Testis (tissue), 3 donors: ENCODE data around the gene ZRANB3. TPM values are rescaled to one million over a fixed set of nuclear protein-coding genes. Genes with fewer than 3 reads are reported as not detected.

Experiments
- DNase-seq: peaks from one replicate; pipeline ENCODE4 v3.0.0-alpha.2; 2019
- H3K27ac ChIP-seq, 2 donors: fragments of 200-600 bp; sonication (generic); one replicate each; pipeline ENCODE4 v1.5.1; 2019
- H3K27me3 ChIP-seq: fragments of 200-600 bp; sonication (generic); one replicate; pipeline ENCODE4 v1.5.1; 2019
- H3K36me3 ChIP-seq: fragments of 200-600 bp; sonication (generic); one replicate; pipeline ENCODE4 v1.5.1; 2017; ENCODE audit warnings: low read depth; ENCODE audit errors: missing control alignments
- H3K4me1 ChIP-seq: fragments of 200-600 bp; sonication (generic); one replicate; pipeline ENCODE4 v1.5.1; 2019
- H3K4me3 ChIP-seq, 2 donors: fragments of 200-600 bp; sonication (generic); one replicate each; pipeline ENCODE4 v1.5.1; 2017 to 2019
- H3K9me3 ChIP-seq: fragments of 200-600 bp; sonication (generic); one replicate; pipeline ENCODE4 v1.5.1; 2017
- CTCF ChIP-seq, 3 experiments: fragments of 450-650 bp in 2 of 3; fragments of 200-600 bp in 1 of 3; sonication (generic) in 1 of 3; IDR thresholded peaks; one replicate each; pipeline ENCODE4 v1.5.1; 2016 to 2019; ENCODE audit warnings: antibody characterized with exemption in 3 of 3, mild to moderate bottlenecking in 2 of 3, moderate library complexity in 1 of 3
- POLR2A ChIP-seq: fragments of 450-650 bp; IDR thresholded peaks from one replicate; pipeline ENCODE4 v1.6.1; 2017; ENCODE audit warnings: antibody characterized with exemption, mild to moderate bottlenecking, moderate library complexity
- WGBS, 2 donors: methylation state at CpG; one replicate each; pipeline ENCODE4 v1.1.5; 2018; 5-methylcytosine and 5-hydroxymethylcytosine counted together
- intact Hi-C: fragments of 100-400 bp; cut with DNase I; formaldehyde crosslinking; loops from one replicate; pipeline ENCODE4 v1.15.1; 2023; ENCODE audit warnings: low total_unique reads
- polyA plus RNA-seq: library from polyadenylated mRNA; stranded (reverse); fragments of 350-450 nt; fragmentation: Illumina TruSeq; extraction: RNeasy Lipid Tissue Mini Kit (QIAGEN cat#74804); gene quantifications from one replicate; pipeline ENCODE4 v1.2.3, GENCODE V29; 2014; ENCODE audit warnings: low read depth, low replicate concordance; ENCODE audit not compliant: insufficient read depth
- total RNA-seq, 2 donors: library from RNA; depleted of rRNA; stranded (reverse); fragments of >200 nt; gene quantifications; one replicate each; pipeline ENCODE4 v1.2.3, GENCODE V29; 2016

ZRANB3 gene
- total and polyA plus RNA-seq, 3 donors from 2014 or later, result 8.6 to 28.8 (median 19.3) TPM

GRCh38 chr2:135150725-135151124 lies 380.3 kb downstream of the ZRANB3 start:
- no peak for DNase-seq
- no peaks in the 10 kb centered on the region for H3K4me1 ChIP-seq
- no peaks in the 10 kb centered on the region for H3K9me3 ChIP-seq
- H3K27me3 ChIP-seq, result no peaks in the 10 kb centered on the region
- H3K36me3 ChIP-seq, result no peaks in the 10 kb centered on the region
- intact Hi-C loops, result no loop called here
- WGBS, 2 donors, result 90 to 96% methylated on average over 1 of the region's 1 CpG
- TF ChIP-seq CTCF (IDR thresholded peaks at IDR 0.05) (no peak), POLR2A (no peak)
- H3K27ac ChIP-seq, result no peak overlapping the region
- no peak overlapping the region for H3K4me3 ChIP-seq

- Histone ChIP-seq H3K4me3 (no peak overlapping the region), H3K4me1 (no peaks in the 10 kb centered on the region), H3K9me3 (no peaks in the 10 kb centered on the region), H3K36me3 (no peaks in the 10 kb centered on the region), H3K27ac (no peak overlapping the region), H3K27me3 (no peaks in the 10 kb centered on the region)
- no peak for TF ChIP-seq CTCF (IDR thresholded peaks at IDR 0.05)
- no peak for TF ChIP-seq POLR2A
- intact Hi-C loops, result no loop called here
- 50 to 62% methylated on average over 1 of the region's 1 CpG for WGBS, 2 donors
- DNase-seq, result no peak
Observed at GRCh38 chr2:135149251-135149650, 381.8 kb downstream of the ZRANB3 start.

GRCh38 chr2:135144343-135144742 lies 386.7 kb downstream of the ZRANB3 start:
- no peak overlapping the region for H3K27ac ChIP-seq
- intact Hi-C loops, result no loop called here
- no peaks in the 10 kb centered on the region for H3K4me1 ChIP-seq
- no peak for TF ChIP-seq POLR2A
- TF ChIP-seq CTCF (IDR thresholded peaks at IDR 0.05), result no peak
- no peaks in the 10 kb centered on the region for H3K9me3 ChIP-seq
- no peaks in the 10 kb centered on the region for H3K36me3 ChIP-seq
- no peak overlapping the region for H3K4me3 ChIP-seq
- H3K27me3 ChIP-seq, result no peaks in the 10 kb centered on the region
- no peak for DNase-seq
- 98 to 100% methylated on average over 2 of the region's 2 CpGs for whole genome bisulfite sequencing, 2 donors

- TF ChIP-seq CTCF (IDR thresholded peaks at IDR 0.05) (no peak), POLR2A (no peak)
- Histone ChIP-seq H3K4me1 (no peaks in the 10 kb centered on the region), H3K27ac (no peak overlapping the region), H3K36me3 (no peaks in the 10 kb centered on the region), H3K4me3 (no peak overlapping the region), H3K9me3 (no peaks in the 10 kb centered on the region), H3K27me3 (no peaks in the 10 kb centered on the region)
- DNase-seq, result no peak
- 86 to 92% methylated on average over 1 of the region's 1 CpG for WGBS, 2 donors
- intact Hi-C loops, result no loop called here
Observed at GRCh38 chr2:135142323-135142722, 388.7 kb downstream of the ZRANB3 start.

GRCh38 chr2:135140606-135141005 lies 390.4 kb downstream of the ZRANB3 start:
- H3K27ac ChIP-seq, result no peak overlapping the region
- H3K4me1 ChIP-seq, result no peaks in the 10 kb centered on the region
- no peaks in the 10 kb centered on the region for H3K9me3 ChIP-seq
- H3K27me3 ChIP-seq, result no peaks in the 10 kb centered on the region
- no peak for DNase-seq
- no peak overlapping the region for H3K4me3 ChIP-seq
- intact Hi-C loops, result no loop called here
- H3K36me3 ChIP-seq, result no peaks in the 10 kb centered on the region
- TF ChIP-seq CTCF (IDR thresholded peaks at IDR 0.05) (no peak), POLR2A (no peak)
